Breast epithelium (tissue), 3 donors: ENCODE measurements around the gene LEKR1.

ENCODE experiments used
- CTCF ChIP-seq, 3 donors: fragments of 450-650 bp; IDR thresholded peaks; one replicate each; pipeline ENCODE4 v1.5.1; 2016 to 2017; ENCODE audit warnings: antibody characterized with exemption in 3 of 3, mild to moderate bottlenecking in 3 of 3, moderate library complexity in 3 of 3
- POLR2AphosphoS5 ChIP-seq, 3 donors: sonication (generic); formaldehyde crosslinking; IDR thresholded peaks; one replicate each; pipeline ENCODE4 v1.6.1; 2017; ENCODE audit warnings: antibody characterized with exemption in 3 of 3

DNA sequence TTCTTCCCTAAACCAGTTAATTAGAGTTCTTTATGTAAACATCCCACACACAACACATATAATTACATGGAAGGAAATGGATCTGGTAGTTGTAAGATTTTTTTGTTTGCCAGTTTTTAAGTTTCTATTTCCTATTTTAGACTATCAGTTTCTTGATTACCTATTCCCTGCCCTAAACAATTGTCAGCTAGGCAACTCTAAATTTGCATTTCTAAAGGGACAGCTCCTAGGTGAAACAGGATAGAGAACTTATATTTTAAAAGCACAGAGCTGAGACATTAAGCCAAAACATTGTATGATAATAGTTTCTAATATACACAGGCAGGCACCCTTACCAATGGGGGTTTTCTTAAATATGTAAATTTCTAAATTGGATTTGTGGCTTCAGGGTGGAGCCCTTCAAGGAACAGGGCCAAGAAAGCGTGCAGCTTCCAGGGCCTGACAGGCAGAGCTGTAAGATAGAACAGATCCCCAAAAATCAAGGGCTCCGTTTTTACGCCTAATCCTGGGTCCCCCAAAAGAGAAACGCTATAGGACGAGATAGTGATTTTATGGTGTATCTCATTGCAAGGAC is 8.9 kb downstream of the LEKR1 start:
- no peak for TF ChIP-seq CTCF (IDR thresholded peaks at IDR 0.05)
- TF ChIP-seq POLR2AphosphoS5 (IDR thresholded peaks at IDR 0.05), result no peak
